IMR-90 (cell line): ENCODE measurements around the gene DNAH9.

ENCODE experiments used
- BHLHE40 ChIP-seq: fragments of 150-350 bp; IDR thresholded peaks from 2 replicates; pipeline ENCODE4 v1.6.1; 2016; ENCODE audit warnings: mild to moderate bottlenecking, low read depth, low read length
- CEBPB ChIP-seq: IDR thresholded peaks from 2 replicates; pipeline ENCODE4 v1.6.1; 2012; ENCODE audit warnings: low read depth, low read length, improper control_type of control experiment
- MAFK ChIP-seq: IDR thresholded peaks from 2 replicates; pipeline ENCODE4 v1.6.1; 2012; ENCODE audit warnings: low read depth, low read length, improper control_type of control experiment
- MAZ ChIP-seq: IDR thresholded peaks from 2 replicates; pipeline ENCODE4 v1.6.1; 2012; ENCODE audit warnings: low read depth, mild to moderate bottlenecking, low read length, improper control_type of control experiment, moderate library complexity, borderline replicate concordance
- POLR2A ChIP-seq: IDR thresholded peaks from 2 replicates; pipeline ENCODE4 v1.6.1; 2012; ENCODE audit warnings: mild to moderate bottlenecking, low read depth, low read length
- RAD21 ChIP-seq: IDR thresholded peaks from 2 replicates; pipeline ENCODE4 v1.6.1; 2012; ENCODE audit warnings: low read length, improper control_type of control experiment
- SMC3 ChIP-seq: fragments of 150-350 bp; IDR thresholded peaks from 2 replicates; pipeline ENCODE4 v1.6.1; 2016; ENCODE audit warnings: low read depth, mild to moderate bottlenecking, antibody characterized with exemption, low read length, moderate library complexity
- TF ChIP-seq, protein P1 (sequence below): conservative IDR thresholded peaks from 2 replicates; pipeline ENCODE4 v1.5.1; 2012; ENCODE audit warnings: mild to moderate bottlenecking, low read depth, low read length, improper control_type of control experiment
- TF ChIP-seq, protein P2 (sequence below): fragments of 150-350 bp; IDR thresholded peaks from 2 replicates; pipeline ENCODE4 v1.6.1; 2016; ENCODE audit warnings: low read depth, mild to moderate bottlenecking, low read length, moderate library complexity, borderline replicate concordance

DNA sequence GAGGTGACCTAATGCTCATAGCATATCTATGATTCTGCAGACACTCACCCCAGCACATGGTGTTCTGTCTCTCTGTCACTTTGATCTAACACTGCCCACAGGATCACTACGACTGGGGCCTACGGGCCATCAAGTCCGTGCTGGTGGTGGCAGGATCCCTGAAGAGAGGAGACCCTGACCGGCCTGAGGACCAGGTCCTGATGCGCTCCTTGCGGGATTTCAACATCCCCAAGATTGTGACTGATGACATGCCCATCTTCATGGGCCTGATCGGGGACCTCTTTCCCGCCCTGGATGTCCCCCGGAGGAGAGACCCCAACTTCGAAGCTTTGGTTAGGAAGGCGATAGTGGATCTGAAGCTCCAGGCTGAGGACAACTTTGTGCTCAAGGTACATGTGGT, 146.4 kb downstream of the DNAH9 start:
- TF ChIP-seq SMC3 (no peak), CEBPB (no peak), RAD21 (no peak), POLR2A (no peak), MAZ (no peak), BHLHE40 (no peak), MAFK (no peak)
- TF ChIP-seq, protein P1, sequence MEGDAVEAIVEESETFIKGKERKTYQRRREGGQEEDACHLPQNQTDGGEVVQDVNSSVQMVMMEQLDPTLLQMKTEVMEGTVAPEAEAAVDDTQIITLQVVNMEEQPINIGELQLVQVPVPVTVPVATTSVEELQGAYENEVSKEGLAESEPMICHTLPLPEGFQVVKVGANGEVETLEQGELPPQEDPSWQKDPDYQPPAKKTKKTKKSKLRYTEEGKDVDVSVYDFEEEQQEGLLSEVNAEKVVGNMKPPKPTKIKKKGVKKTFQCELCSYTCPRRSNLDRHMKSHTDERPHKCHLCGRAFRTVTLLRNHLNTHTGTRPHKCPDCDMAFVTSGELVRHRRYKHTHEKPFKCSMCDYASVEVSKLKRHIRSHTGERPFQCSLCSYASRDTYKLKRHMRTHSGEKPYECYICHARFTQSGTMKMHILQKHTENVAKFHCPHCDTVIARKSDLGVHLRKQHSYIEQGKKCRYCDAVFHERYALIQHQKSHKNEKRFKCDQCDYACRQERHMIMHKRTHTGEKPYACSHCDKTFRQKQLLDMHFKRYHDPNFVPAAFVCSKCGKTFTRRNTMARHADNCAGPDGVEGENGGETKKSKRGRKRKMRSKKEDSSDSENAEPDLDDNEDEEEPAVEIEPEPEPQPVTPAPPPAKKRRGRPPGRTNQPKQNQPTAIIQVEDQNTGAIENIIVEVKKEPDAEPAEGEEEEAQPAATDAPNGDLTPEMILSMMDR: no peak
- TF ChIP-seq, protein P2, sequence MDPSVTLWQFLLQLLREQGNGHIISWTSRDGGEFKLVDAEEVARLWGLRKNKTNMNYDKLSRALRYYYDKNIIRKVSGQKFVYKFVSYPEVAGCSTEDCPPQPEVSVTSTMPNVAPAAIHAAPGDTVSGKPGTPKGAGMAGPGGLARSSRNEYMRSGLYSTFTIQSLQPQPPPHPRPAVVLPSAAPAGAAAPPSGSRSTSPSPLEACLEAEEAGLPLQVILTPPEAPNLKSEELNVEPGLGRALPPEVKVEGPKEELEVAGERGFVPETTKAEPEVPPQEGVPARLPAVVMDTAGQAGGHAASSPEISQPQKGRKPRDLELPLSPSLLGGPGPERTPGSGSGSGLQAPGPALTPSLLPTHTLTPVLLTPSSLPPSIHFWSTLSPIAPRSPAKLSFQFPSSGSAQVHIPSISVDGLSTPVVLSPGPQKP: no peak
